Neural cell (in vitro differentiated cells): ENCODE measurements around the gene F13A1.

Source experiments
- CTCF ChIP-seq: fragments of 450-650 bp; IDR thresholded peaks from 2 replicates; pipeline ENCODE4 v1.5.1; 2014; ENCODE audit warnings: antibody characterized with exemption, mild to moderate bottlenecking, moderate library complexity; ENCODE audit not compliant: poor library complexity, severe bottlenecking
- EP300 ChIP-seq: fragments of 450-650 bp; conservative IDR thresholded peaks from 2 replicates; pipeline ENCODE4 v1.6.1; 2014; ENCODE audit warnings: antibody characterized with exemption, mild to moderate bottlenecking, moderate library complexity; ENCODE audit not compliant: poor library complexity, severe bottlenecking
- EZH2 ChIP-seq: fragments of 200-600, 300-800 bp; shearing (Covaris generic), sonication (generic); IDR thresholded peaks from 2 replicates; pipeline ENCODE4 v1.6.1; 2014; ENCODE audit warnings: antibody characterized with exemption, low read length, borderline replicate concordance, mild to moderate bottlenecking; ENCODE audit not compliant: insufficient read depth, poor library complexity, severe bottlenecking
- MXI1 ChIP-seq: fragments of 450-650 bp; conservative IDR thresholded peaks from 2 replicates; pipeline ENCODE4 v1.6.1; 2014; ENCODE audit warnings: antibody characterized with exemption, mild to moderate bottlenecking; ENCODE audit not compliant: poor library complexity, severe bottlenecking
- POLR2AphosphoS5 ChIP-seq: IDR thresholded peaks from 2 replicates; pipeline ENCODE4 v1.6.1; 2012
- RAD21 ChIP-seq: fragments of 450-650 bp; conservative IDR thresholded peaks from 2 replicates; pipeline ENCODE4 v1.6.1; 2014; ENCODE audit warnings: antibody characterized with exemption, mild to moderate bottlenecking, moderate library complexity
- SMC3 ChIP-seq: fragments of 450-650 bp; conservative IDR thresholded peaks from 2 replicates; pipeline ENCODE4 v1.6.1; 2014; ENCODE audit warnings: antibody characterized with exemption, mild to moderate bottlenecking, moderate library complexity; ENCODE audit not compliant: poor library complexity
- TAF1 ChIP-seq: IDR thresholded peaks from 2 replicates; pipeline ENCODE4 v1.6.1; 2012; ENCODE audit warnings: low read depth
- TF ChIP-seq, protein P1 (sequence below): IDR thresholded peaks from 2 replicates; pipeline ENCODE4 v1.6.1; 2012; ENCODE audit warnings: borderline replicate concordance

GRCh38 chr6:6277413-6277812 is 43.0 kb downstream of the F13A1 start:
- TF ChIP-seq, protein P1, sequence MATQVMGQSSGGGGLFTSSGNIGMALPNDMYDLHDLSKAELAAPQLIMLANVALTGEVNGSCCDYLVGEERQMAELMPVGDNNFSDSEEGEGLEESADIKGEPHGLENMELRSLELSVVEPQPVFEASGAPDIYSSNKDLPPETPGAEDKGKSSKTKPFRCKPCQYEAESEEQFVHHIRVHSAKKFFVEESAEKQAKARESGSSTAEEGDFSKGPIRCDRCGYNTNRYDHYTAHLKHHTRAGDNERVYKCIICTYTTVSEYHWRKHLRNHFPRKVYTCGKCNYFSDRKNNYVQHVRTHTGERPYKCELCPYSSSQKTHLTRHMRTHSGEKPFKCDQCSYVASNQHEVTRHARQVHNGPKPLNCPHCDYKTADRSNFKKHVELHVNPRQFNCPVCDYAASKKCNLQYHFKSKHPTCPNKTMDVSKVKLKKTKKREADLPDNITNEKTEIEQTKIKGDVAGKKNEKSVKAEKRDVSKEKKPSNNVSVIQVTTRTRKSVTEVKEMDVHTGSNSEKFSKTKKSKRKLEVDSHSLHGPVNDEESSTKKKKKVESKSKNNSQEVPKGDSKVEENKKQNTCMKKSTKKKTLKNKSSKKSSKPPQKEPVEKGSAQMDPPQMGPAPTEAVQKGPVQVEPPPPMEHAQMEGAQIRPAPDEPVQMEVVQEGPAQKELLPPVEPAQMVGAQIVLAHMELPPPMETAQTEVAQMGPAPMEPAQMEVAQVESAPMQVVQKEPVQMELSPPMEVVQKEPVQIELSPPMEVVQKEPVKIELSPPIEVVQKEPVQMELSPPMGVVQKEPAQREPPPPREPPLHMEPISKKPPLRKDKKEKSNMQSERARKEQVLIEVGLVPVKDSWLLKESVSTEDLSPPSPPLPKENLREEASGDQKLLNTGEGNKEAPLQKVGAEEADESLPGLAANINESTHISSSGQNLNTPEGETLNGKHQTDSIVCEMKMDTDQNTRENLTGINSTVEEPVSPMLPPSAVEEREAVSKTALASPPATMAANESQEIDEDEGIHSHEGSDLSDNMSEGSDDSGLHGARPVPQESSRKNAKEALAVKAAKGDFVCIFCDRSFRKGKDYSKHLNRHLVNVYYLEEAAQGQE: no peak
- TF ChIP-seq CTCF (no peak), POLR2AphosphoS5 (no peak), EZH2 (no peak), EP300 (no peak), SMC3 (no peak), MXI1 (no peak), RAD21 (no peak), TAF1 (no peak)
